ENCODE measurements around the gene PCDHGB4.
"Not testable (repeated sequence)": the region's sequence is repeated elsewhere in the genome, so short reads cannot be mapped to it uniquely, and the experiment has no call there.

PCDHGB4 gene

DNA sequence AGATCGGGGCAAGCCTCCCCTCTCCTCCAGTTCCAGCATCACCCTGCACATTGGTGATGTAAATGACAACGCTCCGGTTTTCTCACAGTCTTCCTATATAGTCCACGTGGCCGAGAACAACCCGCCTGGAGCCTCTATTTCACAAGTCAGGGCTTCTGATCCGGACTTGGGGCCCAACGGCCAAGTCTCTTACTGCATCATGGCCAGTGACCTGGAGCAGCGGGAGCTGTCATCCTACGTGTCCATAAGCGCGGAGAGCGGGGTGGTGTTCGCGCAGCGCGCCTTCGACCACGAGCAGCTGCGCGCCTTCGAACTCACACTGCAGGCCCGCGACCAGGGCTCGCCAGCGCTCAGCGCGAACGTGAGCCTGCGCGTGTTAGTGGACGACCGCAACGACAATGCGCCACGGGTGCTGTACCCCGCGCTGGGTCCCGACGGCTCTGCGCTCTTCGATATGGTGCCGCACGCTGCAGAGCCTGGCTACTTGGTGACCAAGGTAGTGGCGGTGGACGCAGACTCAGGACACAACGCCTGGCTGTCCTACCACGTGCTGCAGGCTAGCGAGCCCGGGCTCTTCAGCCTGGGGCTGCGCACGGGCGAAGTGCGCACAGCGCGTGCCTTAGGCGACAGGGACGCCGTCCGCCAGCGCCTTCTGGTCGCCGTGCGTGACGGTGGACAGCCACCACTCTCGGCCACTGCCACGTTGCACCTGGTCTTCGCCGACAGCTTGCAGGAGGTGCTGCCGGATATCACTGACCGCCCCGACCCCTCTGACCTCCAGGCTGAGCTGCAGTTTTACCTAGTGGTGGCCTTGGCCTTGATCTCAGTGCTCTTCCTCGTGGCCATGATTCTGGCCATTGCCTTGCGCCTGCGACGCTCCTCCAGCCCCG, 1.9 kb downstream of the PCDHGB4 start:
- H3K36me3 ChIP-seq (ENCODE audit: insufficient read depth, low read length), result peaks cover 28% of the 10 kb centered on the region; the same call in 1 of the 2 replicates
- 97% methylated on average over 77 of the region's 77 CpGs for WGBS
- no peaks in the 10 kb centered on the region for H3K4me1 ChIP-seq (ENCODE audit: insufficient read depth, low read length)
- H3K9me3 ChIP-seq (ENCODE audit: insufficient read depth, low read depth, low read length), result peaks cover 78% of the 10 kb centered on the region
- no peaks in the 10 kb centered on the region for H3K27me3 ChIP-seq (ENCODE audit: insufficient read depth, low read length)
- no peak overlapping the region for H3K9ac ChIP-seq (ENCODE audit: low read depth, low read length)
- peak overlapping the region; percentile 12; the same call in 1 of the 2 replicates for H3K4me3 ChIP-seq (ENCODE audit: low read length)
- no peak overlapping the region for H3K27ac ChIP-seq (ENCODE audit: low read depth, low read length)

DNA sequence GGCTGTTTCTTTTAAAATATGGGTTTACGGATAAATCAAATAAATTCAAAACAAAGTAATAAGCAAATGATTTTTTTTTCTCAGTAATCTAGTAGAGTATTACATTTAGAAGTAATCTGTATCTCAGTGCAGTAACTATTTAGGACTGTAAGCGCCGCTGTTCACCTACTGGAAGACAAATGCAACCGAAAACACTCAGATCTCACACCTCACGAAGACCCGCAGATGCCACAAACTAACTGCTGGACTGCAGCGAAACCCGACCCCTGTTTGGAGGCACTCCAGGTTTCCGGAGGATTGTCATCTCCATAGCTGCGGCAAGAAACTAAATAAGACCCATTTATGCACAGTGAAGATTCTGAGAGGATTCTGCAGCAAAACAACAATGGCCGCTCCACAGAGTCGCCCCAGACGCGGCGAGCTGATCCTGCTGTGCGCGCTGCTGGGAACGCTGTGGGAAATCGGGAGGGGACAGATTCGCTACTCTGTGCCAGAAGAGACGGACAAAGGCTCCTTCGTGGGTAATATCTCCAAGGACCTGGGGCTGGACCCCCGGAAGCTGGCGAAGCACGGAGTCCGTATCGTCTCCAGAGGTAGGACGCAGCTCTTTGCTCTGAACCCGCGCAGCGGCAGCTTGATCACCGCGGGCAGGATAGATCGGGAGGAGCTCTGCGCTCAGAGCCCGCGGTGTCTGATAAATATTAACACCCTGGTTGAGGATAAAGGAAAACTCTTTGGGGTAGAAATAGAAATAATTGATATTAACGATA, 5.1 kb downstream of the PCDHGB4 start, which contains the start of gene PCDHGA8:
PCDHGA8 (plus strand) TSS at position 205 of the 770 bp plus-strand sequence; CDS start at position 386, 181 bp downstream.
- Histone ChIP-seq H3K9ac (ENCODE audit: low read depth, low read length) (no peak within 1 kb of the TSS), H3K27ac (ENCODE audit: low read depth, low read length) (no peak within 1 kb of the TSS), H3K36me3 (ENCODE audit: insufficient read depth, low read length) (peaks cover 28% of the 10 kb centered on the region; the same call in 1 of the 2 replicates), H3K9me3 (ENCODE audit: insufficient read depth, low read depth, low read length) (peaks cover 85% of the 10 kb centered on the region), H3K4me3 (ENCODE audit: low read length) (no peak within 1 kb of the TSS), H3K27me3 (ENCODE audit: insufficient read depth, low read length) (no peaks in the 10 kb centered on the region), H3K4me1 (ENCODE audit: insufficient read depth, low read length) (no peaks in the 10 kb centered on the region)
- 96% methylated on average over 37 of the region's 38 CpGs for WGBS

DNA sequence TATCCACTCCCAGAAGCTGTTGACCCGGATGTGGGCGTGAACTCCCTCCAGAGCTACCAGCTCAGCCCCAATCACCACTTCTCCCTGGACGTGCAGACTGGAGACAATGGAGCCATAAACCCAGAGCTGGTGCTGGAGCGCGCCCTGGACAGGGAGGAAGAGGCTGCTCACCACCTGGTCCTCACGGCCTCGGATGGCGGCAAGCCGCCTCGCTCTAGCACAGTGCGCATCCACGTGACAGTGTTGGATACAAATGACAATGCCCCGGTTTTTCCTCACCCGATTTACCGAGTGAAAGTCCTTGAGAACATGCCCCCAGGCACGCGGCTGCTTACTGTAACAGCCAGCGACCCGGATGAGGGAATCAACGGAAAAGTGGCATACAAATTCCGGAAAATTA, 5.8 kb downstream of the PCDHGB4 start:
- H3K9ac ChIP-seq (ENCODE audit: low read depth, low read length), result no peak overlapping the region
- peaks cover 28% of the 10 kb centered on the region; the same call in 1 of the 2 replicates for H3K36me3 ChIP-seq (ENCODE audit: insufficient read depth, low read length)
- no peaks in the 10 kb centered on the region for H3K4me1 ChIP-seq (ENCODE audit: insufficient read depth, low read length)
- no peaks in the 10 kb centered on the region for H3K27me3 ChIP-seq (ENCODE audit: insufficient read depth, low read length)
- H3K27ac ChIP-seq (ENCODE audit: low read depth, low read length), result no peak overlapping the region
- 94% methylated on average over 21 of the region's 21 CpGs for WGBS
- no peak overlapping the region for H3K4me3 ChIP-seq (ENCODE audit: low read length)
- H3K9me3 ChIP-seq (ENCODE audit: insufficient read depth, low read depth, low read length), result peaks cover 85% of the 10 kb centered on the region

DNA sequence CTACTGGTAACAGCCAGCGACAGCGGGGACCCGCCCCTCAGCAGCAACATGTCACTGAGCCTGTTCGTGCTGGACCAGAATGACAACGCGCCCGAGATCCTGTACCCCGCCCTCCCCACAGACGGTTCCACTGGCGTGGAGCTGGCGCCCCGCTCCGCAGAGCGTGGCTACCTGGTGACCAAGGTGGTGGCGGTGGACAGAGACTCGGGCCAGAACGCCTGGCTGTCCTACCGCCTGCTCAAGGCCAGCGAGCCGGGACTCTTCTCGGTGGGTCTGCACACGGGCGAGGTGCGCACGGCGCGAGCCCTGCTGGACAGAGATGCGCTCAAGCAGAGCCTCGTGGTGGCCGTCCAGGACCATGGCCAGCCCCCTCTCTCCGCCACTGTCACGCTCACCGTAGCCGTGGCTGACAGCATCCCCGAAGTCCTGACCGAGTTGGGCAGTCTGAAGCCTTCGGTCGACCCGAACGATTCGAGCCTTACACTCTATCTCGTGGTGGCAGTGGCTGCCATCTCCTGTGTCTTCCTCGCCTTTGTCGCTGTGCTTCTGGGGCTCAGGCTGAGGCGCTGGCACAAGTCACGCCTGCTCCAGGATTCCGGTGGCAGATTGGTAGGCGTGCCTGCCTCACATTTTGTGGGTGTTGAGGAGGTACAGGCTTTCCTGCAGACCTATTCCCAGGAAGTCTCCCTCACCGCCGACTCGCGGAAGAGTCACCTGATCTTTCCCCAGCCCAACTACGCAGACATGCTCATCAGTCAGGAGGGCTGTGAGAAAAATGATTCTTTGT, 7.1 kb downstream of the PCDHGB4 start:
- H3K27me3 ChIP-seq (ENCODE audit: insufficient read depth, low read length); H3K4me3 ChIP-seq (ENCODE audit: low read length); H3K9ac ChIP-seq (ENCODE audit: low read depth, low read length); H3K27ac ChIP-seq (ENCODE audit: low read depth, low read length); H3K4me1 ChIP-seq (ENCODE audit: insufficient read depth, low read length): not testable (repeated sequence)
- Histone ChIP-seq H3K9me3 (ENCODE audit: insufficient read depth, low read depth, low read length) (peaks cover 84% of the 10 kb centered on the region), H3K36me3 (ENCODE audit: insufficient read depth, low read length) (peaks cover 22% of the 10 kb centered on the region; the same call in 1 of the 2 replicates)
- WGBS, result 95% methylated on average over 41 of the region's 53 CpGs

DNA sequence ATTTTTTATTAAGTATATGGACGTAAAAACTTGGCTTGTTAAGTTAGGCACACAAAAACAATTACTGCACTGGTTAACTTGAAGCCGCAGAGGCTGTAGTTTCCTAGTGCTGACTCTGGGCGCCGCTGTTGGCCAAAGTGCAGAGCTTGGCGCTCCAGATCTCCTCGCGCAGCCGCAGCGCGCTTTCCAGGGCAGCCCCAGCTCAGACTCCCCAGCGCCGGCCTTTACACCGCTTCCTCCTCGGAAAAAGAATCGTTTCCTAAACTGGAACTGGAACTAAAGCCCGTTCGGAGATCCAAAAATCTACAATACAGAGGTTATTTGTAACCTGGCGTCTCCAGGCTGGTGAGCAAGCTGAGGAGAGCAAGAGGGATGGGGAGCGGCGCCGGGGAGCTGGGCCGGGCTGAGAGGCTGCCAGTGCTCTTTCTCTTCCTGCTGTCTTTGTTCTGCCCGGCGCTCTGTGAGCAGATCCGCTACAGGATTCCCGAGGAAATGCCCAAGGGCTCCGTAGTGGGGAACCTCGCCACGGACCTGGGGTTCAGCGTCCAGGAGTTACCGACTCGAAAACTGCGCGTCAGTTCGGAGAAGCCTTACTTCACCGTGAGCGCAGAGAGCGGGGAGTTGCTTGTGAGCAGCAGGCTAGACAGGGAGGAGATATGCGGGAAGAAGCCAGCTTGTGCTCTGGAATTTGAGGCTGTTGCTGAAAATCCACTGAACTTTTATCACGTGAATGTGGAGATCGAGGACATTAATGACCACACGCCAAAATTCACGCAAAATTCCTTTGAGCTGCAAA, 10.5 kb downstream of the PCDHGB4 start, which contains the start of gene PCDHGB5:
PCDHGB5 (plus strand) TSS at position 192 of the 796 bp plus-strand sequence; CDS start at position 373, 181 bp downstream.
- Histone ChIP-seq H3K9me3 (ENCODE audit: insufficient read depth, low read depth, low read length) (peaks cover 65% of the 10 kb centered on the region), H3K9ac (ENCODE audit: low read depth, low read length) (peak within 1 kb of the TSS; percentile 40; the same call in 1 of the 2 replicates), H3K4me3 (ENCODE audit: low read length) (peak within 1 kb of the TSS; percentile 41)
- H3K27me3 ChIP-seq (ENCODE audit: insufficient read depth, low read length); H3K36me3 ChIP-seq (ENCODE audit: insufficient read depth, low read length); H3K27ac ChIP-seq (ENCODE audit: low read depth, low read length); H3K4me1 ChIP-seq (ENCODE audit: insufficient read depth, low read length): not testable (repeated sequence)
- 74% methylated on average over 21 of the region's 43 CpGs for WGBS

DNA sequence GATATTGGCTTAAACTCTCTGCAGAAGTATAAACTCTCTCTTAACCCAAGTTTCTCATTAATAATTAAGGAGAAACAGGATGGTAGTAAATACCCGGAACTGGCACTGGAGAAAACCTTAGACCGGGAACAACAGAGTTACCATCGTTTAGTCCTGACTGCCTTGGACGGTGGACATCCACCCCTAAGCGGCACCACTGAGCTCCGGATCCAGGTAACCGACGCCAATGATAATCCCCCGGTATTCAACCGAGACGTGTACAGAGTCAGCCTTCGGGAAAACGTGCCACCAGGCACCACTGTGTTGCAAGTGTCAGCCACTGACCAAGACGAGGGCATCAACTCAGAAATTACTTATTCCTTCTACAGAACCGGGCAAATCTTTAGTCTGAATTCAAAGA, 11.1 kb downstream of the PCDHGB4 start:
- WGBS, result 94% methylated on average over 15 of the region's 15 CpGs
- Histone ChIP-seq H3K9me3 (ENCODE audit: insufficient read depth, low read depth, low read length) (peaks cover 62% of the 10 kb centered on the region), H3K27me3 (ENCODE audit: insufficient read depth, low read length) (no peaks in the 10 kb centered on the region)

DNA sequence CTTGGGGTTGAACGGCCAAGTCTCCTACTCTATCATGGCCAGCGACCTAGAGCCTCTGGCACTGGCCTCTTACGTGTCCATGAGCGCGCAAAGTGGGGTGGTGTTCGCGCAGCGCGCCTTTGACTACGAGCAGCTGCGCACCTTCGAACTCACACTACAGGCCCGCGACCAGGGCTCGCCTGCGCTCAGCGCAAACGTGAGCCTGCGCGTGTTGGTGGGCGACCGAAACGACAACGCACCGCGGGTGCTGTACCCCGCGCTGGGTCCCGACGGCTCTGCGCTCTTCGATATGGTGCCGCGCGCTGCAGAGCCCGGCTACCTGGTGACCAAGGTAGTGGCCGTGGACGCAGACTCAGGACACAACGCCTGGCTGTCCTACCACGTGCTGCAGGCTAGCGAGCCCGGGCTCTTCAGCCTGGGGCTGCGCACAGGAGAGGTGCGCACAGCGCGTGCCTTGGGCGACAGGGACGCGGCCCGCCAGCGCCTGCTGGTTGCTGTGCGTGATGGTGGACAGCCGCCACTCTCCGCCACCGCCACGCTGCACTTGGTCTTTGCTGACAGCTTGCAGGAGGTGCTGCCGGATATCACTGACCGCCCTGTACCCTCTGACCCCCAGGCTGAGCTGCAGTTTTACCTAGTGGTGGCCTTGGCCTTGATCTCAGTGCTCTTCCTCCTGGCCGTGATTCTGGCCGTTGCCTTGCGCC, 12.2 kb downstream of the PCDHGB4 start:
- no peaks in the 10 kb centered on the region for H3K27me3 ChIP-seq (ENCODE audit: insufficient read depth, low read length)
- 97% methylated on average over 61 of the region's 61 CpGs for whole genome bisulfite sequencing
- H3K9ac ChIP-seq (ENCODE audit: low read depth, low read length), result no peak overlapping the region
- H3K36me3 ChIP-seq (ENCODE audit: insufficient read depth, low read length), result no peaks in the 10 kb centered on the region; the same call in 1 of the 2 replicates
- H3K4me1 ChIP-seq (ENCODE audit: insufficient read depth, low read length), result no peaks in the 10 kb centered on the region
- H3K27ac ChIP-seq (ENCODE audit: low read depth, low read length), result no peak overlapping the region
- H3K9me3 ChIP-seq (ENCODE audit: insufficient read depth, low read depth, low read length), result peaks cover 52% of the 10 kb centered on the region
- H3K4me3 ChIP-seq (ENCODE audit: low read length), result no peak overlapping the region

More for the DNA sequence above, 11.1 kb downstream of the PCDHGB4 start:
- H3K27ac ChIP-seq (ENCODE audit: low read depth, low read length), result no peak overlapping the region
- no peak overlapping the region for H3K4me3 ChIP-seq (ENCODE audit: low read length)
- no peaks in the 10 kb centered on the region for H3K4me1 ChIP-seq (ENCODE audit: insufficient read depth, low read length)
- peaks cover 1% of the 10 kb centered on the region; the same call in 1 of the 2 replicates for H3K36me3 ChIP-seq (ENCODE audit: insufficient read depth, low read length)
- no peak overlapping the region for H3K9ac ChIP-seq (ENCODE audit: low read depth, low read length)

DNA sequence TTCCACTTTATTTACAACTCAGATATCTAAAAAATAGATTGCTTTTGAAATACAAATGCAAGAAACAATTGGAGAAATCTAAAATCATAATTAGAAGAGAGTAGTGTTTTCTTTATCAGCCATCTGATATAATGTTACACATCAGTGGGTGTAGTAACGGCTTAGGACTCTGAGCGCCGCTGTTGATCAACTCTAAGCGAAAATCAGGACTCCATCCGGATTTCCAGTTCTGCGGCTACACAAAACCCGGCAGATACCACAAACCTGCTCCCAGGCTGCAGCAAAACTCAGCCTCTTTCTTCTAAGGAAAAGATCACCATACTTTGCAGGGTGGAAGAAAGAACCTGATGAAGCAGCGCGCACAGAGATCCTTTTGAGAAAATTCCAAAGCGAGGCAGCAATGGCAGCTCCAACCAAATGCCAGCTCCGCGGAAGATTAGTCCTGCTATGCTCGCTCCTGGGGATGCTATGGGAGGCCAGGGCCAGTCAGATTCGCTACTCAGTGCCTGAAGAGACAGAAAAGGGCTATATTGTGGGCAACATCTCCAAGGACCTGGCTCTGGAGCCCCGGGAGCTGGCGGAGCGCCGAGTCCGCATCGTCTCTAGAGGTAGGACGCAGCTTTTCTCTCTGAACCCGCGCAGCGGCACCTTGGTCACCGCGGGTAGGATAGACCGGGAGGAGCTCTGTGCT, 15.2 kb downstream of the PCDHGB4 start, which contains the start of gene PCDHGA9:
PCDHGA9 (plus strand) TSS at position 226 of the 691 bp plus-strand sequence; CDS start at position 401, 175 bp downstream.
- H3K9me3 ChIP-seq (ENCODE audit: insufficient read depth, low read depth, low read length), result peaks cover 30% of the 10 kb centered on the region

DNA sequence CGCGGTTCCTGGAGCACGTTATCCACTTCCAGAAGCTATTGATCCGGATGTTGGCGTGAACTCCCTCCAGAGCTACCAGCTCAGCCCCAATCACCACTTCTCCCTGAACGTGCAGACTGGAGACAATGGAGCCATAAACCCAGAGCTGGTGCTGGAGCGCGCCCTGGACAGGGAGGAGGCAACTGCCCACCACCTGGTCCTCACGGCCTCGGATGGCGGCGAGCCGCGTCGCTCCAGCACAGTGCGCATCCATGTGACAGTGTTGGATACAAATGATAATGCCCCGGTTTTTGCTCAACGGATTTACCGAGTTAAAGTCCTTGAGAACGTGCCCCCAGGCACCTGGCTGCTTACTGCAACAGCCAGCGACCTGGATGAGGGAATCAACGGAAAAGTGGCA, 15.9 kb downstream of the PCDHGB4 start:
- Histone ChIP-seq H3K4me1 (ENCODE audit: insufficient read depth, low read length) (no peaks in the 10 kb centered on the region), H3K4me3 (ENCODE audit: low read length) (no peak overlapping the region), H3K9ac (ENCODE audit: low read depth, low read length) (no peak overlapping the region), H3K36me3 (ENCODE audit: insufficient read depth, low read length) (no peaks in the 10 kb centered on the region; the same call in 1 of the 2 replicates), H3K27me3 (ENCODE audit: insufficient read depth, low read length) (0 out of 2 replicates have a peak, but pooled peaks cover under 1% of the 10 kb centered on the region), H3K27ac (ENCODE audit: low read depth, low read length) (no peak overlapping the region), H3K9me3 (ENCODE audit: insufficient read depth, low read depth, low read length) (peaks cover 29% of the 10 kb centered on the region)
- 94% methylated on average over 22 of the region's 22 CpGs for WGBS

More for the DNA sequence above, 15.2 kb downstream of the PCDHGB4 start, which contains the start of gene PCDHGA9:
- Histone ChIP-seq H3K4me3 (ENCODE audit: low read length) (no peak within 1 kb of the TSS), H3K27ac (ENCODE audit: low read depth, low read length) (no peak within 1 kb of the TSS), H3K27me3 (ENCODE audit: insufficient read depth, low read length) (no peaks in the 10 kb centered on the region), H3K4me1 (ENCODE audit: insufficient read depth, low read length) (no peaks in the 10 kb centered on the region), H3K9ac (ENCODE audit: low read depth, low read length) (no peak within 1 kb of the TSS), H3K36me3 (ENCODE audit: insufficient read depth, low read length) (no peaks in the 10 kb centered on the region; the same call in 1 of the 2 replicates)
- WGBS, result 94% methylated on average over 27 of the region's 27 CpGs

Data from HUES64 (cell line).